Stimulated activated naive B cell treated with anti-CD40 and anti-IgM and Interleukin-4, amounts not matched to agents 10 μg/mL and 1 μg/mL and 100 μg/mL, for 72 hours (primary cell): ENCODE data around the gene ACOXL.
A peak's percentile ranks its signal among the peaks of the same experiment; 100 is the strongest.
"Not testable (repeated sequence)": the region's sequence is repeated elsewhere in the genome, so short reads cannot be mapped to it uniquely, and the experiment has no call there.

Source experiments
- ATAC-seq, 2 donors: fragments of 150-1000 bp; cut with Tn5 transposase; replicated peaks; 2 replicates each; pipeline ENCODE4 v1.10.0; 2021; ENCODE audit warnings: moderate library complexity in 1 of 2
- DNase-seq: peaks from one replicate; pipeline ENCODE4 v3.0.0; 2021
- H3K27ac Mint-ChIP-seq: one replicate; pipeline ENCODE4 v1.8.0; 2022; ENCODE audit warnings: mild to moderate bottlenecking, mixed read lengths
- H3K27me3 Mint-ChIP-seq, 2 donors: one replicate each; pipeline ENCODE4 v1.8.0; 2022; ENCODE audit warnings: mixed read lengths in 2 of 2
- H3K36me3 Mint-ChIP-seq, 2 donors: one replicate each; pipeline ENCODE4 v1.8.0; 2022; ENCODE audit warnings: mixed read lengths in 2 of 2, mild to moderate bottlenecking in 1 of 2
- H3K4me1 Mint-ChIP-seq, 2 donors: one replicate each; pipeline ENCODE4 v1.8.0; 2022; ENCODE audit warnings: mixed read lengths in 2 of 2, mild to moderate bottlenecking in 1 of 2
- H3K4me3 Mint-ChIP-seq, 2 donors: one replicate each; pipeline ENCODE4 v1.8.0; 2022; ENCODE audit warnings: mild to moderate bottlenecking in 2 of 2, mixed read lengths in 2 of 2, moderate library complexity in 1 of 2
- H3K9me3 Mint-ChIP-seq, 2 donors: one replicate each; pipeline ENCODE4 v1.8.0; 2022; ENCODE audit warnings: mixed read lengths in 2 of 2, mild to moderate bottlenecking in 1 of 2

ACOXL gene

DNA sequence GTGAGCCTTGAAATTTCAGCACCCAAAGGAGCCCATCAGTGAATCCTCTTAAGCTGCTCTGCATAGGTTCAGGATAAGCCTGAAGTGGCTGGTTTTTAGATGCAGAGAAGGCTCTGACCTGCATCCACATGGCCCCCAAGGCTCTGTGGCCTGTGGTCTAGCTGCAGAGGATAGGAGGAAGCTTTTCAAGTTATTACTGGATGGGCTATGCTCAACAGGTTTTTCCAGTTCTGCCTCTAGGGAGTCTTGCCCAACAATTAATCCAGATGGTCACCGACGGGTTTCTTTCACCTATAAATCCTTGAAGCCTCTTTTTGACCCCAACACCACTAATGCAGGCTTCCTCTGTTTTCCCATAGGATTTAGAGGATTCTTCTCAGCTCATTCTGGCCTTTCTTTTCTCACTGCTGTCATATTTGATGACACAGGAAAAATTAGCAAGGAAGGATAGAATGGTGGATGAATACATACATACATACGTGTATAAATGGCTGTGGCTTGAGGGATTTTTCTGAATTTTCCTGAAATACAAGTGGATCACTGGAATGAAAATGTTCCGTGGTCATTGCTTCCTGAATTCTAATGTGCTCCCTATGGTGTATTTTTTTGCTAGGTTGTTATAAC lies 336.2 kb downstream of the ACOXL start:
- H3K4me1 Mint-ChIP-seq, result peaks cover 23 to 31% of the 10 kb centered on the region in 2 donors

GRCh38 chr2:111069722-111070121 lies 337.3 kb downstream of the ACOXL start:
- no peak overlapping the region for H3K4me3 Mint-ChIP-seq
- ATAC-seq, result no peak

More for the DNA sequence above, 336.2 kb downstream of the ACOXL start:
- Mint-ChIP-seq H3K27me3 (no peaks in the 10 kb centered on the region), H3K9me3 (peaks cover 0 to 2% of the 10 kb centered on the region in 2 donors), H3K27ac (no peak overlapping the region), H3K36me3 (peaks cover 0 to 2% of the 10 kb centered on the region in 2 donors), H3K4me3 (no peak overlapping the region)
- no peak for DNase-seq
- ATAC-seq, result no peak

DNA sequence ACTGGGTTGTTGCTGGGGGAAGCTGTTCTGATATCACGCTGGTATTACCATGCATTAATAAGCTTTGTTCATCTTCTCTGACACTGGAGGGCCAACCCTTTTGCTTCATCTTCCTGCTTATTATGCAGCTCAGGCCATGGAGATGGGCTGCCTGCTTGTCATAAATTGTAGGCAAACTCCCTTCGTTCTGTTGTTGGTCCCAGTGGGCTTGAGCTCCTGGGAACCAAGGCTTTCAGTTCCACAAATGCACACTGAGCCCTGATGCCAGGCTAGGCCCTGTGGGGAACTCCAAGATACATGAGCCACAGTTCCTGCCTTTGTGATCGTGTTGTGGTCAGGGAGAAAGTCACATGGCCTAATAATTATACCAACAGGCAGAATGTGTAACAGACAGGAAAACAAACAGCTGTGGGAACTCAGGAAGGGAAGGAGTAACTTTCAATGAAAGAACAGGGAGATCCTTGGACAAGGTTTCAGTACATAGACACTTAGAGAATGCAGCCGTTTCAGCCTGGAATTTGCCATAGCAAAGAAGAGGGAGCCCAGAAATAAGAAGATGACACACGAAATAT lies 339.3 kb downstream of the ACOXL start:
- ATAC-seq (peak; percentile 94 to 96), DNase-seq (peak; percentile 59)
- Mint-ChIP-seq H3K27ac (peak overlapping the region; percentile 6), H3K27me3 (no peaks in the 10 kb centered on the region), H3K4me1 (peaks cover 16 to 24% of the 10 kb centered on the region in 2 donors), H3K4me3 (no peak overlapping the region), H3K9me3 (peaks cover 9 to 10% of the 10 kb centered on the region in 2 donors), H3K36me3 (peaks cover 0 to 6% of the 10 kb centered on the region in 2 donors)

More at GRCh38 chr2:111069722-111070121, 337.3 kb downstream of the ACOXL start:
- no peak for DNase-seq
- Mint-ChIP-seq H3K9me3 (peaks cover 0 to 3% of the 10 kb centered on the region in 2 donors), H3K27ac (no peak overlapping the region), H3K4me1 (peaks cover 23 to 31% of the 10 kb centered on the region in 2 donors), H3K36me3 (no peaks in the 10 kb centered on the region), H3K27me3 (no peaks in the 10 kb centered on the region)

DNA sequence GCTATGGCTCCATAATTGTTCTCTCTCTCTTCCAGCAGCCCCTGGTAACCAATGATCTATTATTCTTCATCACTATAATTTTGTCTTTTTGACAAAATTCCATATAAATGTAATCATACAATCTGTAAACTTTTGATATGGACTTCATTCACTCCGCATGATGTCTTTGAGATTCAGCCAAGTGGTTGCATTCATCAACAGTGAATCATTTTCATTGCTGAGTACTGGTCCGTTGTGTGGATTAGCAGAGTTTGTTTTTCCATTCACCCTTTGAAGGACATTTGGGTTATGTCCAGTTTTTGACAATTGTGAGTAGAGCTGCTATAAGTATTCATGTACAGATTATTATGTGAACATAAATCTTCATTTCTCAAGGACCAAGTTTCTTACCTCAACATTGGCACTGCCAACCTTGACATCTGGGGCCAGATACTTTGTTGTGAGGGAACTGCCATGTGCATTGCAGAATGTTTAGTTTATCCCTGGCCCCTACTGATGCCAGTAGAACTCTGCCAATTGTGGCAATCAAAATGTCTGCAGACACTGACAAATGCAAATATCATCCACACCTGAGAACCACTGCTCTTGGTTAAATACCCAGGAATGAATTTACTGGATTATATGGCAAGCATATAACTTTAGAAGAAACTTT lies 340.0 kb downstream of the ACOXL start:
- peaks cover under 1 to 2% of the 10 kb centered on the region in 2 donors for H3K27me3 Mint-ChIP-seq
- peaks cover 16 to 24% of the 10 kb centered on the region in 2 donors for H3K4me1 Mint-ChIP-seq
- peaks cover 9 to 12% of the 10 kb centered on the region in 2 donors for H3K9me3 Mint-ChIP-seq
- DNase-seq, result no peak
- peaks cover 0 to 9% of the 10 kb centered on the region in 2 donors for H3K36me3 Mint-ChIP-seq
- H3K27ac Mint-ChIP-seq, result no peak overlapping the region
- no peak overlapping the region for H3K4me3 Mint-ChIP-seq
- no peak for ATAC-seq

GRCh38 chr2:111082659-111083058 lies 350.3 kb downstream of the ACOXL start:
- not testable (repeated sequence) for DNase-seq, H3K9me3 Mint-ChIP-seq, H3K4me1 Mint-ChIP-seq, H3K27ac Mint-ChIP-seq, ATAC-seq, H3K4me3 Mint-ChIP-seq, H3K36me3 Mint-ChIP-seq
- peaks cover 49 to 67% of the 10 kb centered on the region in 2 donors for H3K27me3 Mint-ChIP-seq

- Mint-ChIP-seq H3K27ac (no peak overlapping the region), H3K9me3 (no peaks in the 10 kb centered on the region), H3K4me3 (no peak overlapping the region), H3K27me3 (peaks cover 9 to 12% of the 10 kb centered on the region in 2 donors), H3K4me1 (peaks cover 2 to 10% of the 10 kb centered on the region in 2 donors), H3K36me3 (no peaks in the 10 kb centered on the region)
- no peak for DNase-seq
- peak; percentile 34 to 67 for ATAC-seq
Observed at GRCh38 chr2:111091811-111092211, 359.4 kb downstream of the ACOXL start.

DNA sequence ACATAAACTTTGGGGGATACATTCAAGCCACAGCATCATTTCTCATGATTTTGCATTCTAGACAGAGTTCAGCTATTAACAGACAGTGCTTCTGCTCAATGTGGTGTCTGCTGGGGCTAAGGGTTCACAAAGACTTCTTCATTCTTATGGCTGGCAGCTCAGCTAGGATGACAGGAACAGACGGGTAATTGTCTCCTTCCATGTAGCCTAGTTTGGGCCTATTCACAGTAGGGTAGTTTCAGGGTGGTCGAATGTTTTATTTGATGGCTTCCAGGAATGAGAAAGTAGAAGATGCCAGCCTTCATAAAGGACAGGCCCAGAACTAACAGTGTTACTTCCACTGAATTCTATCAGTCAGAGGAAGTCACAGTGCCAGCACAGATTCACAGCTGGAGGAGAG lies 362.3 kb downstream of the ACOXL start:
- no peaks in the 10 kb centered on the region for H3K36me3 Mint-ChIP-seq
- H3K4me1 Mint-ChIP-seq, result peaks cover 2 to 10% of the 10 kb centered on the region in 2 donors
- no peaks in the 10 kb centered on the region for H3K9me3 Mint-ChIP-seq
- ATAC-seq (no peak), DNase-seq (no peak)
- H3K27ac Mint-ChIP-seq, result no peak overlapping the region
- H3K27me3 Mint-ChIP-seq, result peaks cover 0 to 9% of the 10 kb centered on the region in 2 donors
- H3K4me3 Mint-ChIP-seq, result no peak overlapping the region

GRCh38 chr2:111095434-111095833 lies 363.1 kb downstream of the ACOXL start:
- DNase-seq (no peak), ATAC-seq (no peak)
- Mint-ChIP-seq H3K9me3 (no peaks in the 10 kb centered on the region), H3K27ac (no peak overlapping the region), H3K27me3 (peaks cover 0 to 6% of the 10 kb centered on the region in 2 donors), H3K36me3 (no peaks in the 10 kb centered on the region), H3K4me3 (no peak overlapping the region), H3K4me1 (peaks cover 6 to 16% of the 10 kb centered on the region in 2 donors)

GRCh38 chr2:111099402-111099801 lies 367.0 kb downstream of the ACOXL start:
- Mint-ChIP-seq H3K9me3 (peaks cover 2 to 4% of the 10 kb centered on the region in 2 donors), H3K4me1 (peaks cover 21 to 25% of the 10 kb centered on the region in 2 donors), H3K4me3 (no peak overlapping the region), H3K27ac (peak overlapping the region; percentile 59), H3K27me3 (peaks cover 0 to 6% of the 10 kb centered on the region in 2 donors), H3K36me3 (no peaks in the 10 kb centered on the region)
- DNase-seq (no peak), ATAC-seq (no peak)

GRCh38 chr2:111100087-111100764 lies 367.9 kb downstream of the ACOXL start:
- Mint-ChIP-seq H3K27me3 (peaks cover 0 to 6% of the 10 kb centered on the region in 2 donors), H3K4me1 (peaks cover 21 to 25% of the 10 kb centered on the region in 2 donors), H3K36me3 (no peaks in the 10 kb centered on the region), H3K27ac (no peak overlapping the region), H3K4me3 (no peak overlapping the region), H3K9me3 (peaks cover 2 to 4% of the 10 kb centered on the region in 2 donors)
- DNase-seq (no peak), ATAC-seq (peak; percentile 43 to 45)

DNA sequence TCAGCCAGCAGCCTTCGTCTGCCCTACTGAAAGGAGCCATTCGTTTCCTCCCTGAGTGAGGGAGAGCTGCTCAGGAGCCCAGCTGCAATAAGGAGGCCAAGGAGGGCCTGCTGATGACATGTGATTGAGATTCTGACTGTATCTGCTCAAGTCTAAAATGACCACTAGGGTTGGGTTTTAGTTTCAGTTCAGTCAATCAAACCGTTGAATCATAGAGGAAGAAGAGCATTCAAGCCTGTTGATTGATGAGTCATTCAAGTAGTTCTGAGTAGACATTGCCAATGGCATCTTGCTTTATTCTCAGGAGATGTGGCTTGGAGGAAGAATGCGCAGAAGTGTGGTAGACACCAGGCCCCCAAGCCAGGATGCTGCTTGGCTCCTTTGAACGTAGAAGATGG lies 368.4 kb downstream of the ACOXL start:
- DNase-seq, result peak; percentile 16
- H3K36me3 Mint-ChIP-seq, result no peaks in the 10 kb centered on the region

GRCh38 chr2:111101592-111101991 lies 369.2 kb downstream of the ACOXL start:
- Mint-ChIP-seq H3K27ac (no peak overlapping the region), H3K27me3 (peaks cover 0 to 11% of the 10 kb centered on the region in 2 donors), H3K4me3 (no peak overlapping the region), H3K4me1 (peaks cover 21 to 35% of the 10 kb centered on the region in 2 donors), H3K36me3 (no peaks in the 10 kb centered on the region), H3K9me3 (peaks cover 2 to 4% of the 10 kb centered on the region in 2 donors)
- DNase-seq (no peak), ATAC-seq (peak; percentile 36 to 40)

More for the DNA sequence above, 368.4 kb downstream of the ACOXL start:
- ATAC-seq, result peak; percentile 95
- Mint-ChIP-seq H3K9me3 (peaks cover 2 to 4% of the 10 kb centered on the region in 2 donors), H3K4me1 (peaks cover 21 to 27% of the 10 kb centered on the region in 2 donors), H3K27ac (peak overlapping the region; percentile 77), H3K27me3 (peaks cover 0 to 6% of the 10 kb centered on the region in 2 donors), H3K4me3 (peak overlapping the region in 1 of 2 donors; percentile 31)

DNA sequence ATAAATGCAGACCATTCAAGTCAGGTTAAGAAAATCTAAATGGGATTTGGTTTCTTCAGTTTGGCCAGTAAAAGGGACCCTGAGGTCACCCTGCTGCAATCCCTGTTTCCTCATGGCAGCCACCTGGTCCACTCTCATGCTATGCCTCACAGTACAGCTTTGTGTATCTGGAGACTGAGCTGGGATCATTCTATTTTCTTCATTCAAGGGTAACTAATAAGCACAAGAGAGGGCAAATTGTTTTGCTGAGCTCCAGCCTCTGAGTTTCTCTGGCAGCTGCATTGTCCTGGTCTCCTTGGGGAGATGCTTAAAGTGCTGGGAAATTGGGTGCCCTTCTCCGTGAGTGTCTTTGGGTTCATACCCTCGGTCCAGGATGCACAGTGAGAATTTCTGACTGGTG lies 369.8 kb downstream of the ACOXL start:
- DNase-seq, result no peak
- no peak for ATAC-seq
- no peak overlapping the region for H3K4me3 Mint-ChIP-seq
- peaks cover 3 to 4% of the 10 kb centered on the region in 2 donors for H3K9me3 Mint-ChIP-seq
- peaks cover 0 to 11% of the 10 kb centered on the region in 2 donors for H3K27me3 Mint-ChIP-seq
- H3K27ac Mint-ChIP-seq, result no peak overlapping the region
- peaks cover 0 to 2% of the 10 kb centered on the region in 2 donors for H3K36me3 Mint-ChIP-seq
- H3K4me1 Mint-ChIP-seq, result peaks cover 21 to 38% of the 10 kb centered on the region in 2 donors

GRCh38 chr2:111105926-111106325 lies 373.6 kb downstream of the ACOXL start:
- H3K27me3 Mint-ChIP-seq, result peaks cover 9 to 10% of the 10 kb centered on the region in 2 donors
- H3K9me3 Mint-ChIP-seq, result peaks cover 2 to 3% of the 10 kb centered on the region in 2 donors
- ATAC-seq (no peak), DNase-seq (no peak)
- H3K4me1 Mint-ChIP-seq, result peaks cover 14 to 26% of the 10 kb centered on the region in 2 donors
- H3K27ac Mint-ChIP-seq, result no peak overlapping the region
- H3K4me3 Mint-ChIP-seq, result no peak overlapping the region
- H3K36me3 Mint-ChIP-seq, result peaks cover 0 to 2% of the 10 kb centered on the region in 2 donors
